ENCODE data around the gene PLEKHH3. TPM values are rescaled to one million over a fixed set of nuclear protein-coding genes. Genes with fewer than 3 reads are reported as not detected.
A peak's percentile ranks its signal among the peaks of the same experiment; 100 is the strongest.

PLEKHH3 gene, protein sequence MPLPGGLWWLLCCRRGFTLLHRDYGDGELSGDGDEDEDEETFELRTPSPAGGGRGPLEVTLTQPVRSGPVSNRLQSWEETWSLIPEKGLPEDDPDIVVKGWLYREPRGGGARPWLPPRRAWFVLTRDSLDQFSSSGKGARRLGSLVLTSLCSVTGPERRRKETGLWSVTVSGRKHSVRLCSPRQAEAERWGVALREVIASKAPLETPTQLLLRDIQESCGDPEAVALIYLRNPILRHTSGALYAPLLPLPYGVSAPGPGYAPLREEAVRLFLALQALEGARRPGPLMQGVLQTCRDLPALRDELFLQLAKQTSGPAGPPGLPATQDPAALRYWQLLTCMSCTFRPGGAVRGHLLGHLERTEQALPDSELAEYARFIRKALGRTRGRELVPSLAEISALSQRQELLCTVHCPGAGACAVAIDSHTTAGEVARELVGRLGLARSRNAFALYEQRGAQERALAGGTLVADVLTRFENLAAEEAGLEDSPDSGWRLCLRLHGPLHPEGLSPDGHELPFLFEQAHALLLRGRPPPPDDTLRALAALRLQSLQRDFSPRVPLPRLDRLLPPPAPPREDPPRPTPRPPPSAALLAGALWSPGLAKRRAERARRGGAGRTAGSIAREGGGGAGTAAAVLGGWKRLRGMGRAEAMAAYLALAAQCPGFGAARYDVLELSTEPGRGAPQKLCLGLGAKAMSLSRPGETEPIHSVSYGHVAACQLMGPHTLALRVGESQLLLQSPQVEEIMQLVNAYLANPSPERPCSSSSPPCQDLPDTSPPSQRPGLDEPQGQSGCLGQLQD
- total RNA-seq: 10 to 100 TPM; 13.7 to 24.3 TPM
- polyA plus RNA-seq (2013, experiment 1 of 2): 19.2 TPM
- 15.1 TPM for polyA plus RNA-seq (2013, experiment 2 of 2)
- long read RNA-seq, experiment 1, partial matches to known transcripts: 3 of 5 reads
- long read RNA-seq, experiment 1, other reads (novel, unspliced or antisense): 1 of 5 reads
- long read RNA-seq, experiment 2, transcript PLEKHH3-204 (13 exons, 2,983 nt): major isoform, 7 of 26 reads
- long read RNA-seq, experiment 2, partial matches to known transcripts: 6 of 26 reads
- long read RNA-seq, experiment 2, other reads (novel, unspliced or antisense): 11 of 26 reads
- long read RNA-seq, experiment 3, partial matches to known transcripts: 3 of 3 reads
- long read RNA-seq, experiment 3, other reads (novel, unspliced or antisense): 0 of 3 reads
- long read RNA-seq, experiment 4: 0 reads

DNA sequence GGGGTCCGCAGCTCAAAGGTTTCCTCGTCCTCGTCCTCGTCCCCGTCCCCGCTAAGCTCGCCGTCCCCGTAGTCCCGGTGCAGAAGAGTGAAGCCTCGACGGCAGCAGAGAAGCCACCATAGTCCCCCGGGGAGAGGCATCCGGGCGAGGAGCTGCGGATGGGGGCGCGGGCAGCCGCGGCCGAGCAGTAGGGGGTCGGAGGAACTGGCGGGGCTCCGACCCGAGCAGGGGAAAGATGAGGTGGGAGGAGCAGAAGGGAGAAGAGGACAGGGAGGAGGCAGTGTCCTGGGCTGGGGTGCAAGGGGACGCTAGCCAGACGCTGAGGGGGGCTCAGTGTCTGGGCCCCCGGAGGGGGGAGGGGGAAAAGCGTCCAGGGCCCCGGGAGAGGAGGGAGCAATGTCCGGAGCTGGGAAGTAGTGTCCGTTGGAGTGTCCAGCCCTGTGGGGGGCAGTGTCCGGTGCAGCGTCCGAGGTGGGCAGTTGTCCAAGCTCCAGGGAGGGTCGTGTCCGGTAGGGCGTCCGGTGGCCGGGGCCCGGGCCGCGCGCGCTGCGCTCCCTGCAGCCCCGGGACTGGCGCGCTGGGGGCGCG lies at the start of gene PLEKHH3:
Gene PLEKHH3 (minus strand): TSS at position 571 of the 588 bp plus-strand sequence. CDS start 431 bp downstream, at position 140.
- peaks cover 48% of the 10 kb centered on the region for H3K27me3 ChIP-seq (ENCODE audit: control insufficient read depth, insufficient read depth, low read length, poor library complexity, severe bottlenecking)
- Mint-ChIP-seq H3K27ac (peak within 1 kb of the TSS; percentile 96), H3K9me3 (no peaks in the 10 kb centered on the region), H3K36me3 (ENCODE audit: low read depth) (peaks cover 2% of the 10 kb centered on the region), H3K27me3 (ENCODE audit: insufficient read depth) (peaks cover 63% of the 10 kb centered on the region), H3K4me3 (peak within 1 kb of the TSS; percentile 75), H3K4me1 (peaks cover 21% of the 10 kb centered on the region)
- no peaks in the 10 kb centered on the region for H3K36me3 ChIP-seq (ENCODE audit: control insufficient read depth, insufficient read depth, low read length)
- WGBS, 2 experiments (ENCODE audit: insufficient coverage in 1 of 2, insufficient read length in 1 of 2): 0 to 1% methylated on average over 19 to 38 of the region's 51 CpGs
- H3K4me3 ChIP-seq (ENCODE audit: low read length): peak within 1 kb of the TSS; percentile 82
- TF ChIP-seq, protein P1, sequence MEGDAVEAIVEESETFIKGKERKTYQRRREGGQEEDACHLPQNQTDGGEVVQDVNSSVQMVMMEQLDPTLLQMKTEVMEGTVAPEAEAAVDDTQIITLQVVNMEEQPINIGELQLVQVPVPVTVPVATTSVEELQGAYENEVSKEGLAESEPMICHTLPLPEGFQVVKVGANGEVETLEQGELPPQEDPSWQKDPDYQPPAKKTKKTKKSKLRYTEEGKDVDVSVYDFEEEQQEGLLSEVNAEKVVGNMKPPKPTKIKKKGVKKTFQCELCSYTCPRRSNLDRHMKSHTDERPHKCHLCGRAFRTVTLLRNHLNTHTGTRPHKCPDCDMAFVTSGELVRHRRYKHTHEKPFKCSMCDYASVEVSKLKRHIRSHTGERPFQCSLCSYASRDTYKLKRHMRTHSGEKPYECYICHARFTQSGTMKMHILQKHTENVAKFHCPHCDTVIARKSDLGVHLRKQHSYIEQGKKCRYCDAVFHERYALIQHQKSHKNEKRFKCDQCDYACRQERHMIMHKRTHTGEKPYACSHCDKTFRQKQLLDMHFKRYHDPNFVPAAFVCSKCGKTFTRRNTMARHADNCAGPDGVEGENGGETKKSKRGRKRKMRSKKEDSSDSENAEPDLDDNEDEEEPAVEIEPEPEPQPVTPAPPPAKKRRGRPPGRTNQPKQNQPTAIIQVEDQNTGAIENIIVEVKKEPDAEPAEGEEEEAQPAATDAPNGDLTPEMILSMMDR (conservative IDR thresholded peaks at IDR 0.05): peak; percentile 32
- peak within 1 kb of the TSS; percentile 89 for H3K27ac ChIP-seq (ENCODE audit: low read depth, low read length)
- peaks cover 10% of the 10 kb centered on the region for H3K4me1 ChIP-seq (ENCODE audit: control insufficient read depth, insufficient read depth, low read length)
- H3K9ac ChIP-seq (ENCODE audit: extremely low read depth, low read length, poor library complexity, severe bottlenecking): peak within 1 kb of the TSS; percentile 38
- no peak for DNase-seq
- no peaks in the 10 kb centered on the region for H3K9me3 ChIP-seq (ENCODE audit: control insufficient read depth, low read length)

DNA sequence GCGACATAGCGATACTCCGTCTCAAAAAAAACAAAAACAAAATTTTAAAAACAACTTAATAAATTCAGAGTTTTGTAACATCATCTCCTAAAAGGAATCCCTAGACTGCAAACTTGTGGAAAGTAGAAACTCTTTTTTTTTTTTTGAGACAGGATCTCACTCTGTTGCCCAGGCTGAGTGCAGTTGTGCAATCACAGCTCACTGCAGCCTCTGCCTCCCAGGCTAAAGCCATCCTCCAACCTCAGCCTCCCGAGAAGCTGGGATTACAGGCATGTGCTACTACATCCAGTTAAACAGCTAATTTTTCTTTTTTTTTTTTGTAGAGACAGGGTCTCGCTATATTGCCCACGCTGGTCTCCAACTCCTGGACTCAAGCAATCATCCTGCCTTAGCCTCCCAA lies 48.3 kb upstream of the PLEKHH3 start:
- H3K4me3 Mint-ChIP-seq: no peak overlapping the region
- no peaks in the 10 kb centered on the region for H3K4me1 Mint-ChIP-seq
- no peak for DNase-seq
- Histone ChIP-seq H3K4me1 (ENCODE audit: control insufficient read depth, insufficient read depth, low read length) (no peaks in the 10 kb centered on the region), H3K27me3 (ENCODE audit: control insufficient read depth, insufficient read depth, low read length, poor library complexity, severe bottlenecking) (no peaks in the 10 kb centered on the region), H3K36me3 (ENCODE audit: control insufficient read depth, insufficient read depth, low read length) (peaks cover 29% of the 10 kb centered on the region), H3K9ac (ENCODE audit: extremely low read depth, low read length, poor library complexity, severe bottlenecking) (no peak overlapping the region), H3K4me3 (ENCODE audit: low read length) (no peak overlapping the region), H3K9me3 (ENCODE audit: control insufficient read depth, low read length) (no peaks in the 10 kb centered on the region), H3K27ac (ENCODE audit: low read depth, low read length) (no peak overlapping the region)
- no peaks in the 10 kb centered on the region for H3K27me3 Mint-ChIP-seq (ENCODE audit: insufficient read depth)
- H3K9me3 Mint-ChIP-seq: no peaks in the 10 kb centered on the region
- 99 to 100% methylated on average over 4 to 6 of the region's 6 CpGs for WGBS, 2 experiments (ENCODE audit: insufficient coverage in 1 of 2, insufficient read length in 1 of 2)
- H3K36me3 Mint-ChIP-seq (ENCODE audit: low read depth): peaks cover 35% of the 10 kb centered on the region
- H3K27ac Mint-ChIP-seq: no peak overlapping the region
- TF ChIP-seq, protein P1 (conservative IDR thresholded peaks at IDR 0.05): no peak

DNA sequence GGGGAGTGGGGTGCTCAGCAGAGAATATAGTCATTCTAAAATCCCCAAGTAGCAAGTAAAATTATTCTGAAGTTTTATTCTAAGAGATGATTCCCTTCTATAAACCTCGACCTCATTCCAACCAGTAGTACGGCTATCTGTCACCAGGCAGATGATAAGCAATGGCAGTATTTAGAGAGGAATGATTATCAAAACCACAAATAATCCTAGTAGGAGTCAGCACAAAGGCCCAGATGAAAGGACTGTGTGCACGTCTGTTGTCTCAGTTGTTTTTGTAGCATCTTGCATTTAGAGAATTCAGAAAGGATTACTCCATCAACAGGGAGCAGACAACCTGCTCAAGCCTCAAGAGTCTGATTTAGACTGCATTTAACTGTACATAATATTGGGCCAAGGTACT lies 46.8 kb upstream of the PLEKHH3 start:
- Mint-ChIP-seq H3K27ac (no peak overlapping the region), H3K4me3 (no peak overlapping the region)

More for the DNA sequence above, 46.8 kb upstream of the PLEKHH3 start:
- Histone ChIP-seq H3K27ac (ENCODE audit: low read depth, low read length) (no peak overlapping the region), H3K9ac (ENCODE audit: extremely low read depth, low read length, poor library complexity, severe bottlenecking) (no peak overlapping the region), H3K27me3 (ENCODE audit: control insufficient read depth, insufficient read depth, low read length, poor library complexity, severe bottlenecking) (no peaks in the 10 kb centered on the region), H3K4me3 (ENCODE audit: low read length) (no peak overlapping the region), H3K9me3 (ENCODE audit: control insufficient read depth, low read length) (no peaks in the 10 kb centered on the region), H3K36me3 (ENCODE audit: control insufficient read depth, insufficient read depth, low read length) (peaks cover 27% of the 10 kb centered on the region), H3K4me1 (ENCODE audit: control insufficient read depth, insufficient read depth, low read length) (no peaks in the 10 kb centered on the region)
- TF ChIP-seq, protein P1 (conservative IDR thresholded peaks at IDR 0.05): no peak
- DNase-seq: no peak
- Mint-ChIP-seq H3K9me3 (no peaks in the 10 kb centered on the region), H3K4me1 (no peaks in the 10 kb centered on the region), H3K27me3 (ENCODE audit: insufficient read depth) (no peaks in the 10 kb centered on the region), H3K36me3 (ENCODE audit: low read depth) (peaks cover 34% of the 10 kb centered on the region)
- 97 to 100% methylated on average over 1 to 3 of the region's 3 CpGs for WGBS, 2 experiments (ENCODE audit: insufficient coverage in 1 of 2, insufficient read length in 1 of 2)

Data from endodermal cell (in vitro differentiated cells).